ENCODE data around the gene FOXO3B.
"Not testable (repeated sequence)": the region's sequence is repeated elsewhere in the genome, so short reads cannot be mapped to it uniquely, and the experiment has no call there.

Gene FOXO3B

DNA sequence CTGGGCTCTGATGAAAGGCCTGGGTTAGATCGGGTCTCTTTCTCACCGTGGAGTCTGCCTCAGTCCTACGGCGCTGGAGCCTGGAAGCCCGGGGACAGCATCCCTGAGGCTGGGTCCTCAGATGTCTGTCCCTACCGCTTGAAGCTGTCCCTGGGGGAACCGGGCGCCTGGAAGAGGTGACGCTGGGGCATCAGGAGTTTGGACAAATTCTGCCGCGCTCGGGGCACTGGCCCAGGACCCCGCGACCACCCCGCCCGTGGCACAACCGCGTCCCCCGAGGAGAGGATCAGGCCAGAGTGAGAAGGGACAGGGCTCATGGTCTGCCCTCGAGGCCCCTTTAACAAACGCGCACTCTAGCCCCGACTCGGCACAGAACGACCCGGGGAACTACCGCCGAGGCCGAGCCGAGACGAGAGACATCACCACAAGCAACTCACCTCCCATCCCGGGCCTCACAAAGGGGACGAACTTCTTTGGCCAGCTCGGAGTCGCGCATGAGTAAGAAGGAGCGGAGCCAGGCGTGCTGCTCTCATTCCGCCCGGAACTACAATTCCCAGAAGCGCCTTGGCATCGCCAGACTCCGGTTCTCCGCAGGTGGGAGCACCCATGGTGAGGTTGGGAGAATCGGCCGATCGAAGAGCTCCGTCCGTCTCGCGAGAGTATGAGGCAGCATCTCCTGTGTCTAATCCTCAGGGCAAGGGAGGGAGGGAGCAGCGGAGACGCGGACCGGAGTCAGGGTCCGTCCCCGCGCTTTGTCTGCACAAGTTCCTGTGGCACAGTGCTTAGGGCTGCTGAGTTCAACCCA is at the start of gene FOXO3B:
TSS of gene FOXO3B (minus strand) at position 548 of the 805 bp plus-strand sequence. CDS start 663 bp downstream, outside the sequence.
- H3K4me3 ChIP-seq; H3K4me1 ChIP-seq; H3K9me3 ChIP-seq; in situ Hi-C loops (cut with MboI; ENCODE audit: low sequenced_read_pairs); H3K27me3 ChIP-seq (ENCODE audit: low read depth); H3K36me3 ChIP-seq (replicated peaks): not testable (repeated sequence)
- DNase-seq (ENCODE audit: low spot score in 2 of 2) = peak; percentile 50 to 77

DNA sequence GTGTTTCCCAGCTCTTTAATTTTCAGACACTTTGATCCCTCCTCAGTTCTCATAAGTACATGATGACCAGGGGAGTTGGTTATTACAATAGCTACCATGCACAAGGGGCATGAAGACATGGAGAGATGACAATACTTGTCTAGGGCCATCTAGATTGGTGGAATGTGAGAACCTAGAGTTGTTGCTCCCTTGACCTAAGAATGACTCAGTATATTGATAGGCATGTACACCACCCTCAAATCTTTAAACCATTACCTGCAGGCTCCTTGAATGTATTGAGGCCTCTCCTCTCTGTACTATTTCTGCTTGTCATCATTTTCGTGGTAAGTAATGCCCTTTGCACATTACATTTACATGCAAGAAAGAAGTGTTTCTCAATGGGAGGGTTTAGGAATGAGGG is 41.4 kb upstream of the FOXO3B start:
- DNase-seq (ENCODE audit: low spot score in 2 of 2); H3K9me3 ChIP-seq; H3K4me3 ChIP-seq; H3K27me3 ChIP-seq (ENCODE audit: low read depth); H3K36me3 ChIP-seq (replicated peaks); H3K4me1 ChIP-seq; in situ Hi-C loops (cut with MboI; ENCODE audit: low sequenced_read_pairs): not testable (repeated sequence)

DNA sequence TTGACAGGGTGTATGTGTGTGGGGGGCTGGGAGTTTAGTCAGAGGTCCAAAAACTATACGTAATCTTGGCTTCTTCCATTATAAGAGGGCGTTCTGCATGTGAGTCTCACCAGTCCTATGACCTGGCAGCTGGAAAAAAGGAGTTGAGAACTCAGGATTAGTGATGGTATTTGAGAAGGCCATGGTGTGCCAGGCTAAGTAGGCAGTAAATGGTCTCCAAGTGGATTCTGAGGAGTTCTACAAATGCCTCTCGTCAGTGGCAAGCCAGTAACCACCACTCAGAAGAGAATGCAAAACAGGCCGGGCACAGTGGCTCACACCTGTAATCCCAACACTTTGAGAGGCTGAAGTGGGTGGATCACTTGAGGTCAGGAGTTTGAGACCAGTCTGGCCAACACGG is 40.5 kb upstream of the FOXO3B start:
- DNase-seq (ENCODE audit: low spot score in 2 of 2); H3K4me3 ChIP-seq; H3K4me1 ChIP-seq; in situ Hi-C loops (cut with MboI; ENCODE audit: low sequenced_read_pairs); H3K27me3 ChIP-seq (ENCODE audit: low read depth); H3K9me3 ChIP-seq; H3K36me3 ChIP-seq (replicated peaks): not testable (repeated sequence)

DNA sequence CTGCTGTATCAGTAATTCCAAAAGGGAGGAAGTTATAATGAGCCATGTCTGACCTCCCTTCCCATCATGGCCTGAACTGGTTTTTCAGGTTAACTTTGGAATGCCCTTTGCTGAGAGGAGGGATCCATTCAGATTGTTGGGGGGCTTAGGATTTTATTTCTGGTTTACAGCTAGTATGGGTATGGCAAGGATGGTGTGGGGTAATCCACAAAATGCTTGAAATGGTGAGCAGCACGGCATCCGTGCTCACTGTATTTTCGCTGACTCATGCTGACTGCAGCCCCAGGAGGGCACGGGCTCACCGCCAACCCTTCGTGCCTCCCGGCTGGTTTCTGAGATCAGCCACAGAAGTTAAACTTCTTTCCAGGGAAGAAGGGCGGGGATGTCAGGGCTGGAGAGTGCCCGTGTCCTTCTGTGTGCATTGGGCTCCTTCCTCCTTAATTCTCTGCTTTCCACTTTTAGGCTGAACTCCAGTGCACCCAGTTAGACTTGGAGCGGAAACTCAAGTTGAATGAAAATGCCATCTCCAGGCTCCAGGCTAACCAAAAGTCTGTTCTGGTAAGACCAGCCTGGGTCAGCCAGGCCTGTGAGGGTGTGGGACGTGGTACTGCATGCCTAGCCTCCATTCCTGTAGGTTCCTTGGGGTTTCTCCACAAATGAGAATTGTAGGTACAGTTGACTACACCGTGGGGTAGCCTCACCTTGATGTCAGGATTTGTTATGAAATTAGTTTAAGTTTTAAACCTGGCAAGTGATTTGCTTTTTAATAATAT is 39.8 kb upstream of the FOXO3B start:
- H3K27me3 ChIP-seq (ENCODE audit: low read depth); in situ Hi-C loops (cut with MboI; ENCODE audit: low sequenced_read_pairs); H3K9me3 ChIP-seq; H3K36me3 ChIP-seq (replicated peaks); H3K4me3 ChIP-seq; DNase-seq (ENCODE audit: low spot score in 2 of 2); H3K4me1 ChIP-seq: not testable (repeated sequence)

DNA sequence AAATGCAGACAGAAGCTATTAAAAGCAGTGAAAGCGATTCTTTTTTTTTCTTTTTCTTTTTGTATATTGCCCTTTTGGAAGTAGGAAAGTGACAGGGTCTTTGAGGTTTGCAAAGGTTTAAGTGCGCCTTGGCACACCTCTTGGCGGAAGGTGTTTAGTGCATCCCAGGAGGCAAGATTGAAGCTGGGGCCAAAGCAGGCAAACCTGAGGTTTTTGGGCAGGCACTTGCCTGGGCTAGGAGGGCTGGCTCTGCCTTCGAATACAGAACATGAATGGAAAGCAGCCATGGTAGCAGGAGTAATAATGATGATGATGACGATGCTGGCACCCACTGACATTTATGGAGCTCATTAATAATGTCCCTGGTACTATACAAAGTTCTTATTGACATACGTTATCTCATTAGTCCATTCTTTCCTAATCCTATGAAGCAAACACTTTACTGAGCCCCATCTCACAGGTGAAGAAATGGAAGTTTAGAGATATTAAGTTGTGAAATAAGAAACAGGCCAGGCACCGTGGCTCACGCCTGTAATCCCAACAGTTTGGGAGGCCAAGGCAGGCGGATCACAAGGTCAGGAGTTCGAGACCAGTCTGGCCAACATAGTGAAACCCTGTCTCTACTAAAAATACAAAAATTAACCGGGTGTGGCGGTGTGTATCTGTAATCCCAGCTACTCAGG is 37.5 kb upstream of the FOXO3B start:
- not testable (repeated sequence) for H3K4me1 ChIP-seq

DNA sequence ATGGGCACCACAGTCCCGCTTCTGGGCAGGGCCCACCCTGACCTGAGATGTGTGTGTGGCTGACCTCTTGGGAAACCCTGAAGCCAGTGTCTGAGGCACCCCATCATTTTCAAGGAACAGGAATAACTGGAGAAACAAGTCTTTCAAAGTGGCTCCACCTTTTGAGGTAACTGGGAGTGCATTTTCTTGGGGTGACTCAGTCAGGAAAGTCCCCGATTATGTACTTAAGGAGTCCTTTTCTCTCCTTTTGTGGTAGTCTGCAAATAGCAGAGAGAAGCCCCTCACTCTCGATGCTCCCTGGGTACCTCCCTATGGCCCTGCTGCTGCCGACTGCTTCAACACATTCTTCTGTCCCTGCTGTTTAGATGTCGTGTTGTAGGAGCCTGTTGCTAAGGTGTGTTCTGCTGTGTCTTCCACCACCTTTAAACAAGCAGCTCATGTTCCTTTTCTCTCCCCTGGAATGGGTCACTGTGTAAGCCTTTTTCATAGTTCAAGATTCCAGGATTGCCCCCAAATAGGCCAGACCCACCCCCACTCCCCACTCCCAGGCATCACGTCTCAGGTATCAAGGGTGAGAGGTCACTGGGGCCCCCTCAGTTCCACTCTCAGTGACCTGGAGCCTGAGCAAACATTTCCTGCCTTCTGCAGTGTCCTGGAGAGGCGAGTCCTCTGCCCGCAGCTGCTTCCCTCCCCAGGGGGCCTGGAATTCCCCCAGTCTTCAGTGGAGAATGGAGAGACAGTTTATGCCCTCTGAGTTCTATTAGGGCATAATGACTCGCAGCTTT is 36.7 kb upstream of the FOXO3B start:
- DNase-seq (ENCODE audit: low spot score in 2 of 2) = peak in 1 of 2 experiments; percentile 10
- H3K4me1 ChIP-seq; H3K36me3 ChIP-seq (replicated peaks); H3K9me3 ChIP-seq; H3K4me3 ChIP-seq; in situ Hi-C loops (cut with MboI; ENCODE audit: low sequenced_read_pairs); H3K27me3 ChIP-seq (ENCODE audit: low read depth): not testable (repeated sequence)

More for the DNA sequence above, 37.5 kb upstream of the FOXO3B start:
- DNase-seq (ENCODE audit: low spot score in 2 of 2); H3K27me3 ChIP-seq (ENCODE audit: low read depth); H3K4me3 ChIP-seq; in situ Hi-C loops (cut with MboI; ENCODE audit: low sequenced_read_pairs); H3K9me3 ChIP-seq; H3K36me3 ChIP-seq (replicated peaks): not testable (repeated sequence)

DNA sequence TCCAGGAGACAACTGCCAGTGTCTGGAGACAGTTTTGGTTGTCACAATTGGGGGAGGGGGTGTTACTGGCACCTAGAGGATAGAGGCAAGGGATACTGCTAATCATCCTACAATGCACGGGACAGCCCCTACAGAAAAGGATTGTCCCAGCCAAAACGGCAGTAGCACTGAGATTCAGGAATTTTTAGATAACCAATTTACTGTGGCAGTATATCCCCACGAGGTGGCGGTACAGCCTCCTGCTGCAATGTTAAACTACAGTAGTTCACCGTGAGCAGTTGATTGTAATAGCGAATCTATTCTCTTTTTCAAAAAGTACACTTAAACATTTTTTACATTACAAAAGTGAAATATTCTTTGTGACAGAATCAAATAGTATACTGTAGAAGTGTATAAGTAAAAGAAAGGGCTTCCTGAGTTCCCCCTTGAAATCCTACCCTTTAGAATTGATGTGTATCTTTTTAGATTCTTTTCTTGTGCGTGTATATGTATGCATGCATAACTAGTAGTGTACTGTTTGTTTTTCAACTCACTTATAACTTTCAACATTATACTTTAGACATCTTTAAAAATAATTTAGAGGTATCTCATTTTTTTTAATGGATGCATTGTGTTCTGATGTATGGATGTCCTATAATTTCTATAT is 30.4 kb upstream of the FOXO3B start:
- peak; percentile 43 to 81 for DNase-seq (ENCODE audit: low spot score in 2 of 2)
- H3K4me3 ChIP-seq; in situ Hi-C loops (cut with MboI; ENCODE audit: low sequenced_read_pairs): not testable (repeated sequence)

DNA sequence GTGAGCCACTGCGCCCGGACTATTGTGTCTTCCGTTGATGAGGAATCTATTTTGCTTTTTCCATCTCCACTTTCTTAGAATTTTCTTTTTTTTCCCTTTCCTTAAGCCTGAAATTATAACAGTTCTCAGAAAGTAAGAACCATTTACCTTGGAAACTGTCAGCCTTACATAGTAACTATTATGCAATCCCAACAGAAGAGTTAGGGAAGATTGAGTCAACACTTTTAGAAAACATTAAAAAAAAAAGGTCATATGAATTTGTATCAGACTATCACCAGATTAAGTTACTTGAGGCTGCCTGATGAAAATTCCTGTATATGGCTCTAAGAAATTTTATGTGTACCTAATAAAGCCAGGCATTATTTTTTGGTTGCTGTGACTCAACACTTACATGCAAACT is 26.1 kb upstream of the FOXO3B start:
- H3K36me3 ChIP-seq (replicated peaks); H3K9me3 ChIP-seq; DNase-seq (ENCODE audit: low spot score in 2 of 2); in situ Hi-C loops (cut with MboI; ENCODE audit: low sequenced_read_pairs); H3K4me3 ChIP-seq; H3K4me1 ChIP-seq; H3K27me3 ChIP-seq (ENCODE audit: low read depth): not testable (repeated sequence)

More for the DNA sequence above, 30.4 kb upstream of the FOXO3B start:
- H3K27me3 ChIP-seq (ENCODE audit: low read depth); H3K4me1 ChIP-seq; H3K9me3 ChIP-seq; H3K36me3 ChIP-seq (replicated peaks): not testable (repeated sequence)

DNA sequence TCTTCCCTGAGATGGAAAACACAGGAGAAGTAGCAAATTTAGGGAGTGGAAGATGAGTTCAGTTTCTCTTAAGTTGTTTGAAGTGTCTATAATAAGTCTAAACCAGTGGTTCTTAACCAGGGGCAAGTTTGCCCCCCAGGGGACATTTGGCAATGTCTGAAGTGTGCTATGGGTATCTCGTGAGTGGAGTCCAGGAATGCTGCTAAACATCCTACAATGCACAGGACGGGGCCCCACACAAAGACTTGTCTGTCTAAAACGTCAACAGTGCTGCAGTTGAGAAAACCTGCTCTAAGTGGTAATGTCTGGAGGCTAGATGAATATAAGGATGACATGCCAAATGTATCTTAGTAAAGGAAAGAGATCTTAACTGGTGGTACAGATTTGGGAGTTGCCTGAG is 23.8 kb upstream of the FOXO3B start:
- in situ Hi-C loops (cut with MboI; ENCODE audit: low sequenced_read_pairs); DNase-seq (ENCODE audit: low spot score in 2 of 2); H3K27me3 ChIP-seq (ENCODE audit: low read depth); H3K9me3 ChIP-seq; H3K4me3 ChIP-seq; H3K4me1 ChIP-seq; H3K36me3 ChIP-seq (replicated peaks): not testable (repeated sequence)

DNA sequence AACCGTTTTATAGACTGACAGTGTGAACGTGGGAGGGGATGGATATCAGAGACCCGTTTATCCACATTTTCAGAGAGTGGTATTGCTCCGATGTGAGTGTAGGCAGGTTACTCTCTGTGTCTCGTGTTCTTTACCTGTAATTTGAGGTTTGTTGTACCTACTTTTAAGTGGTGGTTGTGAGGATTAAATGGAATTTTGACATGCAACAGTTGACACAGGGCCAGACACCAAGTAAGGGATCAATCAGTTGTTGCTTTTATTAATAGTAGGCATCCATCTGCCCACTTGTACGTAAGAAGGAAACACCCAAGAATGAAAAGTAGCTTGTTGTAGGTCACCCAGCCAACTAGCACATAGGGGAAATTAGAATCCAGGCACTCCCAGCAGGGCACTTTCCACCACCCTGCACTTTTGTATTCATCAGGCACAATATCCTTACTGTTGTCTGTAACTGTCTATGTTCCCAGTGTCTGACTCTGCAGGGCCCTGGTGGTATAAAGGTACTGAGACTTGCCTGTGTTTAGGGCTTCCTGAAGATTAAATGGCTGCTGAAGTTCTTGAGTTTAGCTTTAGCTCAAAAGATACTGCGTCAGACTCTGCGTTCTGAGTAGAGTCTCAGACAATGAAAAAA is 16.5 kb upstream of the FOXO3B start:
- in situ Hi-C loops (cut with MboI; ENCODE audit: low sequenced_read_pairs); H3K27me3 ChIP-seq (ENCODE audit: low read depth); H3K36me3 ChIP-seq (replicated peaks); H3K9me3 ChIP-seq; H3K4me1 ChIP-seq; DNase-seq (ENCODE audit: low spot score in 2 of 2); H3K4me3 ChIP-seq: not testable (repeated sequence)

DNA sequence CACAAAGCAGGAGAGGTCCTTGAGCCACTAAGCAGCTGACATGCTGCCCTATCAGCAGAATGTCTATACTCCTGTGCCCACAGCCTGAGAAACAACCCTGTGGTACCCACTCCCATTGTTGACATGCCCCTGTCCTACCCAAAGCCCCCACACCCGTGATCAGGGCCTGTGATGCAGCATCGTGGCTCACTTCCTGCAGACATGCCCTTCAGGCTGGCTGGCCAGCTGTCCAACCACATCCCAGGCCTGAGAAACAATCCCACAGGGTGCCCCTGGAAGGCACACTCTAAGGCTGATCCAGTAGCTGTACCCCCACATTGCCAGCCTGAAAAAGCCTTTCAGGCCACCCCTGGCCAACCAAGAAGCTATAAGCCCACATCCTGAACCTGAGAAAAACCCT is 13.0 kb upstream of the FOXO3B start:
- in situ Hi-C loops (cut with MboI; ENCODE audit: low sequenced_read_pairs); H3K27me3 ChIP-seq (ENCODE audit: low read depth); H3K4me1 ChIP-seq; DNase-seq (ENCODE audit: low spot score in 2 of 2); H3K9me3 ChIP-seq; H3K4me3 ChIP-seq; H3K36me3 ChIP-seq (replicated peaks): not testable (repeated sequence)

DNA sequence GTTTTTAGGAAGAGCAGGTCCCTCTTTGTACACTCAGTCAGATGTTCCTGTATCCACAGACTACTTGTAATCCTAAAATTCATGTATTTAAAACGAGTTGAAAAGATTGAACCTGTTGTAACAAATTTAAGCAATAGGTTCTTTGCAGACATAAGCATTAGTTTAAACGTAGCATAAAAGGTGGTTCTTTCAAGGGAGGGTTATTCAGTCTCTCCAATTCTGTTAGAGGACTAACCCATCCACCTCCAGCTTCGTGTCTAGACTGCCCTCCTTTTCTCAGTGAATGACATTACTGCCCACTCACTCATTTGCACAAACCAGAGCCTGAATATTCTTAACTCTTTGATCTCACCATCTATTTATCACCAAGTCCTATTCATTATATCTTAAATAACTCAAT is 554 bp upstream of the FOXO3B start:
- H3K36me3 ChIP-seq (replicated peaks); H3K4me3 ChIP-seq; in situ Hi-C loops (cut with MboI; ENCODE audit: low sequenced_read_pairs): not testable (repeated sequence)

DNA sequence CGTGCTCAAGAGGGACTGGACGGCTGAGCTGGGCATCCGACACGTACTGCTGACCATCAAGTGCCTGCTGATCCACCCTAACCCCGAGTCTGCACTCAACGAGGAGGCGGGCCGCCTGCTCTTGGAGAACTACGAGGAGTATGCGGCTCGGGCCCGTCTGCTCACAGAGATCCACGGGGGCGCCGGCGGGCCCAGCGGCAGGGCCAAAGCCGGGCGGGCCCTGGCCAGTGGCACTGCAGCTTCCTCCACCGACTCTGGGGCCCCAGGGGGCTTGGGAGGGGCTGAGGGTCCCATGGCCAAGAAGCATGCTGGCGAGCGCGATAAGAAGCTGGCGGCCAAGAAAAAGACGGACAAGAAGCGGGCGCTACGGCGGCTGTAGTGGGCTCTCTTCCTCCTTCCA is 4.7 kb downstream of the FOXO3B start:
- H3K4me3 ChIP-seq; in situ Hi-C loops (cut with MboI; ENCODE audit: low sequenced_read_pairs); DNase-seq (ENCODE audit: low spot score in 2 of 2); H3K27me3 ChIP-seq (ENCODE audit: low read depth); H3K9me3 ChIP-seq; H3K4me1 ChIP-seq; H3K36me3 ChIP-seq (replicated peaks): not testable (repeated sequence)

More for the DNA sequence above, 554 bp upstream of the FOXO3B start:
- DNase-seq (ENCODE audit: low spot score in 2 of 2); H3K9me3 ChIP-seq; H3K27me3 ChIP-seq (ENCODE audit: low read depth); H3K4me1 ChIP-seq: not testable (repeated sequence)

Data from HAP-1 (cell line).